ENCODE results near the gene TPRG1.

The TPRG1 gene

DNA sequence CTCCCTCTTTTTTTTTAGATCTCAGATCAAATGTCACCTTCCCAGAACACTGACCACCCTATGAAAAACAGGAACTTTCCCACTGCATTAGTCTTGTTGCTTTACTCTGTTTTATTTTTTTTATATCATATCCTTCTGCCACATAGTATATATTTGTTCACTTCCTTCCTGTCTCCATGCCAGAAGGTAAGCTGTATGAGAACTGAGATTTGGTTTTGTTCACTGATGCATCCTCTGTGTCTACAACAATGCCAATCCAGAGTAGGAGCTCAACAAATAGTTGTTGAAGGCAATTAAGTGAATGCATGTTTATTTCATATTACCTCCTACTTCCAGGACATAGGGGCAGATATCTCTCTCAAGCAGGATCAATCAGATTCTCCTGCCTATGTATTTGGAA, 114.4 kb downstream of the TPRG1 start:
- no peak for DNase-seq

DNA sequence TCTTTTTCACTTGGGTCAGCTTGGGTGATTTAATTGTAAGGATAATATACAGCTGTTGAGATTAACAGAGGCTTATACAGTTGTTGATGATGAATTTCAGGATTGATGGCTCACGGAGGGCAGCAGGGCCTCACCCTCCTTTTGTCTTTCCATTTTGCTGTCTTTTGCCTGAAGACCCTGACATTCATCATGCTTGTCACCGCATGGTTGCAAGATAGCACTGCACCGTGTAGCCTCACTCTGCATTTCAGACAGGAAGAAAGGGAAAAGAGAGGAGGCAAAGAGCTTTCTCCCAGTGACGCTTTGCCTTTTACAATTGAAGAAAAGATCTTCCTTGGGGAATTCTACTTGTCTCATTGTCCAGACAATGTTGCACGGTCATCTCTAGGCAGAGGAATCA, 115.1 kb downstream of the TPRG1 start:
- no peak for DNase-seq

DNA sequence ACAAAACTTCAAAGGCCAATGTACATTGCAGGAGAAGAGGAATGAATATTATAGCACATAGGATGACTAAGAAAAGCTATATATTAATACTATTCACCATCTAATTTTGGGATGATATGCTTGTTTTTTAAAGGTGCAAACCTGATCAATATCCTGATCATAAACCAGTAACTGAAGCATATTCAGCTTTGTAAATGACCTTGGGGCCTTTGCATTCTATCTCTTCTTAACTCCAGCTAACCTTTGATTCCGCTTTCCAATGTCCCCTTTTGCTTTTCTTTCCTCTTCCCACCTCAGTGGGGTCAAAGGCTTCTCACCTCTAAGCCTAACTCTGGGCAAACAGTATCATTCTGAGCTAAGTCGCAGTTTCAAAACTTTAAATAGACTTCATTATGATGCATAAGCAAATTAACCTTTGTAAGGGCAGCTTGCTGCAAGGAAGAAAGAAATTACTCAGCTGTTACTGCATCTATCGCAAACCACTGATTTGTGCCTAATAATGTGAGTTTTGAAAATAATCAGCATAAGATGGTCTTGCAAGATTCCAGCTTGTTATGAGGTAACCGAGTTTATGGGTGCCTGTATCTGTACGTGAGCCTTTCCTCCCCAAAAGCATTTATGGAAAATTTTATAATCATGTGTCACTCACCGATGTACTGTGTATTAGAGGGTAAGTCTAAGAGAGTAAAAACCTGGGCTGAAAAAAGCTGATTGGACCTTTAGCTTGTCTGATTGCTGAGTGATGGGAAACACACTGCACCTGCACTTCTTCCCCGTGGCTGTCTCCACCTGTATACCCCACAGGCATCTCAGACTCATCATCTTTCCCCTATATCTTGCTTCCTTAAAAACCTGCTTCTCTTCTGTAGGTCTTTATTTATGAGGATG, 116.8 kb downstream of the TPRG1 start:
- no peak for DNase-seq

DNA sequence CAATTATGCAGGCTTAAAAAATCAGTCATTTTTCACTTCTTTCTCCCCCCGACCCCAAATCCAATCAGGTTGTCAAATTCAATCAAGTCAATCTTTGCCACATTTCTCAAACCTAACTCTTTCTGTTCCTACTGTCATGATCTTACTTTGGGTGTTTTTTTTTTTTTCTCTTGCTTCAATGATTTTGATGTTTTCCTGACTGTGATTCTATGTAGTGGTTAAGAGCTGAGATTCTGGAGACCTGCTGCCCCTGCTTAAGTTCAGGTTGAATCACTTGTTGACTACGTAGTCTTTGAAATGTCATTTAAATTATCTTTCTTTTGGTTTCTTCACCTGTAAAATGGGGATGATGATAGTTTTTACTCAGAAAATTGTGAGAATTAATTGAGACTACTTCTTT, 117.5 kb downstream of the TPRG1 start:
- DNase-seq: no peak

DNA sequence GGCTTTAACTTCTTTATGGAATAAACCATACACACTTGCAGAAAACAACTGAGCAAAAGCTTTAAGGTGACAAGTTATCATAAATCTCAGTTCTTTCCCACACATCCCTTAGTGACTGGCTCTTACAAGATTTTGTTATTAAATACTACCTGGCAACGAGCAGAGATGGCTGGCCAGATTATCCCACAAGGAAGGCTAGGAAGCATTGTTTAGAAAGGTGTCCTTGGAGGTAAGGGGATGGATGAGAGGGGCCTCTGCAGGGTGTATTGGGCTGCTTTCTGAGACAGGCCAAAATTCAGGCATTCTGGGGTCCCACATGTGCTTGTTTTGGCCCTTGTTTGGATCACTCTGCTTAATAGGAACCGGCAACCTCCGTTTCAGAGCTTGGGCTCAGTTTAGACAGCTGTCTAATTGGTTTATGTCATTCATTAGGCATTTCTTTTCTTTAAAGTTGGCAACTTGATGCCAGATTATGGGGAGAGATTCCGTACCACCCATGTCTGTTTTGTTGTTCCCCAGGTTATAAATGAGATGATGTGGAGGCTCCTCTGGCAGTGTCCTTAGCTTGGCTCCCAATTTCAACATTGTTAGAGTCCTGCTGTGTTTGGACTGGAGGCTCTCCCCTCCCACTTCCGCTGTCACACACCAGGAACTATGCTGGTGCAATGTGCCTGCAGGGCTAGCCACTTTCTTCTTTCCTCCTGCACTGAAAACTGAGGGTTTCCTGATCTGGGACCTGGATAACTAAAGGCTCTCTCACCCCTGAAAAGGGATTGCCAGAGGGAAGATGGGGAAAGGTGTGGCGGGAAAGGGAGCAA, 121.1 kb downstream of the TPRG1 start:
- no peak for DNase-seq

DNA sequence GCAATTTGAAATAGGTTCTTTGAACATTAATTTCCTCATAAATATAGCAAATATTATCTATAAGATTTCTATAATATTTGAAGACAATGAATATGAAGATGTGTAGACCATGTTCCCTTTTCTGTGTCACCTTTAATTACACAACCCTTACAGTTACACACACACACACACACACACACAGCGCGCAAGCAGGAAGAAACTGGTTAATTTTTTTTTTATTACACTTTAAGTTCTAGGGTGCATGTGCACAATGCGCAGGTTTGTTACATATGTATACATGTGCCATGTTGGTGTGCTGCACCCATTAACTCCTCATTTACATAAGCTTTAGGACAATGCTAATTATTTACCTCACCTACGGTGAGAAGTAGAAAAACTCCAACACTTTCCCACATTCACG, 122.9 kb downstream of the TPRG1 start:
- no peak for DNase-seq

DNA sequence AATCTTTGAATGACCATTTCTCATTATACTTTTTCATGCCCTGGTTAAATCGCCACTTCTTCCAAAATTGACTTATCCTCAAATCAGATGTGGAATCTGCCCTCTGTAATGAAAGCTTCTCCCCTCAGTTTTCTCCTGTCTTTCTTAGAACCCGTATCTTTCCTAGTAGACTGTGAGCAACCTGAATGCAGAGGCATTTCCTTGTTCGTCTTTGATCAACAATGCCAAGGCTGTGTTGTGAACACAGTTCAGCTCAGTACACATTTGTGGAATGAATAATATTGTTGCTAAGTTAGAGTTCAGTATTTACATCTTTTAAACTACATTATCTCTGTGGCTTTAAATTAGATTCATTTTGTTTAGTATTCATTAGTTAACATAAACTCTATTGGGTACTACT, 123.3 kb downstream of the TPRG1 start:
- no peak for DNase-seq

DNA sequence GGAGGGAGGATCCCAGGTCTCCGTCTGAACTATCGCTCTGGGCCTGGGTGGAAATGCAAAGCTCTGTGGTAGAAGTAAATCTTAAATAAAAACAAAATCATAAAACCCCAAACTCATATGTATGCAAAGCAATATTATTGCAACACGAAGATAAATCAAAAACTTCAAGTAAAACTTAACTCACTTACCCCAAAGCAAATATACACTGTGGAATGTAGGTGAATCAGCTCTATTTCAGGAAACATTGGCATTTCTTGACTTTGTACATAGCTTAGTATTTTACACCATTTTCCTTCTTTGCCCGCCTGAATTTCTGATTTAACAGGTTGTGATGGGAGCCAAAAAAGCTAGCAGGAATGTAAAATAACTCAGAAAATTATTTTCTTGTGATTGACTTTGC, 126.2 kb downstream of the TPRG1 start:
- DNase-seq: no peak

DNA sequence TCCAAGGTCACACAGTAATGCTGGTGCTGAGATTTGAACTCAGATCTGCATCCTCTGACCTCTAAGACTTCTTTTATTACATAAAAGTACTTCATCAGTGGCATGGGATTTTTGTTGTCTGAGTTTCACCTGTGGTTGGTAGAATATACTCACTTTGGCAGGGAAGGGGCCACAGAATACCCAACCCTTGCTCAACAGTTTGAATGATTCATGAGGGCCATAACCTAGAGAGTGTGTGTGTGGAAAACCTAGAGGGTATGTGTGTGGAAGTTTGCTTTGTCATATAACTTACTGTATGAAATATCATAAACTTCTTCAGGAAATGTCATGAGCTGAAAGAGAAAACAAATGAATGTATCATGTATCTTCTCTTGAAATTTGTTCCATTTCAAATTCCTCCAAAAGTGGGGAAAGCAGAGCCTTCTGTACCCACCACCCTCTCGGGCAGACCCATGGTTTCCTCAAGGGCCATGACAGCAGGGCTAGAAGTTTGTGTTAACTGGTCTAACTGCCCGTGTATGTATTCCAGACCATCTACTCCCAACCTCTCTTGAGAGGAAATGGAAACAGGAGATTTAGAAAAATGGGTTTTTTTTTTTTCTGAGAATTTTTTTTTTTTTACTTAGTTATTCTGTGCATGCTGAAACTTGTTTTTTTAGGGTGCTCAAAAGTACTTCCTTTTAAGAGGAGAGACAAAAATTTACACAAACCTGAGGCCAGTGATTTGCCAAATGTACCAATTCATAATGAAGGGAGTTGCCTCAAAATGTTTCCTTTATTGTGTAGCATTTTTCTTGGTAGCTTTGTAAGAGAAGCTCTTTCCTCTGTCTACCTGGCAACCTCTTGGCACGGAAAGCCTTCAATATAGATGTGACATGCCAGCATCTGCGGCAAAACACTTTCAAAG, 127.0 kb downstream of the TPRG1 start:
- DNase-seq: no peak

DNA sequence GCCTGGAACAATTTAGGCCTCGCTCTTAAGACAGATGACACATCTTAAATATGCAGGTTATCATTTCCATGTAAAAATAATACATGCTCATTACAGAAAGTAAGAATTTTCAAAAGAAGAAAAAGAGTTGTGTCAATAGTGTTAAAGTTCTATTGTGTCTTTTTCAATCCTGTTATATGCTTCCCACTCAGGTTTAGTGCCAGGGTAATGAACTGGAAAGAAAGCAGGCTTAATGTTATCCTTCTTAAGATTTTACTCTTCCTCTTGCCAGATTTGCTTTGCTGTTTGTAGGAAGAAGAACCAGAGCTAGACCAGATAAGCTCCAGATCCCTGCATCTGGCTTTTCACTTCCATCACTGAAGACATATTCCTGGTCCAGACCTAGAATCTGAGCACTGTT, 128.6 kb downstream of the TPRG1 start:
- no peak for DNase-seq

DNA sequence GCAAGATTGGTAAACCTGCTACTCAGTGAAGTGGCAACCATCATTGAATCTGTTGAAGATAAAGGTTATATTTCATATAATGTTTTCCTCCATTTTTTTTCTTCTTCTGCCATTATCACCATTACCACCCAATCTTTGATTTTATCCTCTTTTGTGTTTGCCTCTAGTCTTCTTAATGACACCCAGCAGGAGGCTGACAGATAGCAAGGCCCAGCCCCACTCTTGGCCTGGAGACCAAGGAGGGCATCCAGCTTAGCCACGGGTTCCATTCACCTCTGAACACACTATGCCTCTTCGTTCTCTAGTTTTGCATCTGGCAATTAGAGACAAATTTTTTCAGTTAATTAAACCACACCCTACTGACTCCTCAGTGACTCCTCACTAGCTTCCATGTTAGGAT, 129.7 kb downstream of the TPRG1 start:
- no peak for DNase-seq

DNA sequence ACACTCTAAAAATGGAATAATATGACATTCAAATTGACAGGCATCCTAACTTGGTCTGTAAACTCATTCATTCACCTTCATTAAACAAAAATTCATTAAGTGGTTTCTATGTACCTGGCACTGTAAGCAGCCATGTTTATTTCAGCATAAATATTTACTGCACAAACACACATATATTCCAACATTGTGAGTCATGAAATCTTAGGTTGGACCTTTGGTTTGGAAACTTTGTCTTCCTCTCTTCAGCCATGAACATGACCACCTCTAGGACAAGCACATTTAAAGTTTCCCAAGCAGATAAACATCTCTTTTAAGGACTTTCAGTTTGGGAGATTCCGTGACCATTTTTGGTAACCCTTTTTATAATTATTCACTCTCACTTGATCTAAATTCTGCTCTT, 131.8 kb downstream of the TPRG1 start:
- DNase-seq: no peak

DNA sequence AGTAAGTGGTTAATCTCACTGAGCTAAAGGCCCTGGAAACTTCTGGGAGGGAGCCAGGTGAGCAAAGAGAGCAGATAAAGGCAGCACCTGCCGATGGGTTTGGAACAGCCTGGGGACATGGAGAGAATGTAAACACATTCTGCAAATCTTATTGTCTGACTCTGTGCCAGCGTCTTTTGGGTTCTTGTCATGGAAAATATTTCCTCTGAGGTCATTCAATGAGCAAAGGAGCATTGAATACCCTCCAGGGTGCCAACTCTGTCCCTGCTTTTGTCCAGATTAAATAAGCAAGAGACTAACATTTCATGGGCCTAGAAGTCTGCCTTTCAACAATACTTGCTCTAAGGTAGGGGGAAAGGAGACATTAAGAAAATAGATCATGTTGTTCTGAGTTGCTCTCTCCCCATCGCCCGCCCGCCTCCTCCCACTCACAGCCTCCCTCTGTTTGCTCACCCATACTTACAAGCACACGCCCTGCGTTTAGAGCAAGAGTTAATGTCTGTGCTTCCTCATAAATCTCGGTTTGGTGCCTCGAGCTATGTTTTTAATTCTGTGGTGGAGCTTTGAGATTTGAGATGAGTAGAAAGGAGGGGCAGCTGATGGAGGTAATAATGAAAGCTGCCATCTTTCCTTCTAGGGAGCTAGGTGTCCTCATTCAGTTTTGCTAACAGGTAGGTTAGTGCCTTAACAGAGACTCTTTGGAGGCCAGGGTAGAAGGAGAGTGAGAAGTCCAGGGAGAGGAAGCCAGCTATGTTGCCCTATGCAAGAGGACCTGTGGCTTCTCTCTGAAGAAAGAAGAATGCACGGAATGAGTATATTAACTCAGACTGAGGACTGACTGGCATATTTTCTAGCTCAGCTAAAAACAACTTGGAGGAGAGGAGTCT, 132.9 kb downstream of the TPRG1 start:
- DNase-seq: peak; percentile 85

DNA sequence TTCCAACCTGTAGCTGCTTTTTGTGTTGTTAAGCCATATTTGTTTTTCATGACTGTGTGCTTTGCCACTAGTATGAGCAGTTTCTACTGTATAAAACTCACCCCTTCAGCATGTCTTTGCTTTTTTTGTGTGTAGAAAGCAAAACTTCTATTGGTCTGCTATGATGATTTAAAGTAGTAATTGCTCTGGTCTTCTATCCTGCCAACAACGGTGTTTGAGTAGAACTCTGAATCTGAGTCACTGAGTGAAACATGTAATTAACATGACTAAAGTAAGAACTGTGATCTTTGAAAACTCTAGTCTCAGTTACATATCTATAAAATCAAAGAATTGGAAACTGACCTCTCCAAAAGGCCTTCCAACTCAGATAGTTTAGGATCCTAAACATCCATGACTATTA, 133.6 kb downstream of the TPRG1 start:
- no peak for DNase-seq

DNA sequence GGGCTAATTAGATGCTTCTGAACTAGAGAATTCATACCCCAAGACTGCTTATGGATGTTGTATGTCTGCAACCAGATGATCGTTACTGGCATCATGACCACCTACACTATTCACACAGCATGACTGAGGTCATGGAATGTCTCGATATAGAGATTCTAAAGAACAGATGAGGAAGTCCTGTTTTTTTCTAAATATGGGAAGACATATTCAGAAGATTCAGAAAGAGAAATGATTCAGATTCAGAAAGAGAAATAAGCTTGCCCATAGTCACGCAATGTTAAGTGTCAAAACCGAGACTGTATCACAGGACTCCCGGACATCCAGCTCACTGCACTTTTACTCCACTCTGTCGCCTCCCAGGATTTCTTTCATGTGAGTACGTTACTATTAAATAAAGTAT, 136.2 kb downstream of the TPRG1 start:
- no peak for DNase-seq

DNA sequence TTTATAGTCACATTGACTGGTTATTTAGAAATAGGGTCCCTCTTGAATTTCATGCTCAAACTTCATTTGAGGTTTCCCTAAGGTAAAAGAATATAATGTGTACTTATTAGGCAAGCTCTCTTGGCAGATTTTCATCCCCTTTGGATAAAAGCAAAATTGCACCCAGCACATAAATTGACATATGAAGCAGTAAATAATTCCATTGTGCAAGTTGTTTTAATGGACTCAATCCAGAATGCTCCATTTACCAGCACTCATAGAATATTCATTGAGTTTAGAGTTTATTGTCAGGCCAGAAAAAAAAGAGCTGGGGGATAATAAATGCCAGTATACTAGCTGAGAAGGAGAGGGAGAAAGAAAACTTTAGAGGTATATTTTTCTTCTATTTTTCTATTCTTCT, 136.8 kb downstream of the TPRG1 start:
- no peak for DNase-seq

DNA sequence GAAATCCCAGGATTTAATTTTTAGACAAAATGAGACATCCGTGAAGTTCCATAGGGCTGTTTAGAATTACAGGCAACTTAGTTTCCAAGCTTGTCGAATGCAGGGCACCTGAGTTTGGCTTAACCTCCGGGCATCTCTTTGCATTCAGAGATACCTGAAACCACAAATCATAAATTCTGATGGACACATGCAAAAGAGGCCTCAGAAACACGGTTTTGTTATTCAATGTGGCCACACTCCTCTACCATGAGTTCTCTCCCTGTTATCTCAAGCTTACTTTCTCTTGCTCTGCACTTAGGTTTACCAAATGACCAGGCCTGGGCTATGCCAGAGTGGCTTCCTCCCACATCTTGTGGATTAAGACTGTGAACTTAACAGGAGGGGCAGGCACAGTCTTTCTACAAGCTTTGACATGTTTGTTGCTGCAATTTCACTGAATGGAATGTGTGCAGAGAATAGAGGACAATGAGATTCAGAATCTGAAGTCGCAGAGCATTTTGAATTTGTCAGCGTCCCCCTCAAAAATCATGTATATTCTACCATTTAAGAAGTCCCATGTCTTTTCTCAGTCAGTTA, 137.7 kb downstream of the TPRG1 start:
- DNase-seq: no peak

DNA sequence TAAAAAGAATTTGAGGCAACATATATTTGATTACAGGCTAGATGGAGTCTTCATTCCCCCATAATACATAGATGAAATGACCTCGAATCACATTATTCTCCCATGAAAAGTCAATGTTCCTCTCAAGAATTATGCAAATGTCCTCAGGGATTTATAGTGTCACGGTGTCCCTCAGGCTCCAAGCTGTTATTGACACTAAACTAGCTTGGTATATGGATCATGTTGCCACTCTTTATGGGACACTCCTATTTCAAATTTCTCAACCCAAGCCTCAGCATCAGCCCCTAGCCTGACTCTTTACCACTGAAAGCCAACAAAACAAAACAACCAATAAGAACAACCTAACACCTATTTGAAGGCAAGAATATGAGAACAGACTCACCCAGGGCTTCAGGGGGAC, 139.8 kb downstream of the TPRG1 start:
- DNase-seq: no peak

DNA sequence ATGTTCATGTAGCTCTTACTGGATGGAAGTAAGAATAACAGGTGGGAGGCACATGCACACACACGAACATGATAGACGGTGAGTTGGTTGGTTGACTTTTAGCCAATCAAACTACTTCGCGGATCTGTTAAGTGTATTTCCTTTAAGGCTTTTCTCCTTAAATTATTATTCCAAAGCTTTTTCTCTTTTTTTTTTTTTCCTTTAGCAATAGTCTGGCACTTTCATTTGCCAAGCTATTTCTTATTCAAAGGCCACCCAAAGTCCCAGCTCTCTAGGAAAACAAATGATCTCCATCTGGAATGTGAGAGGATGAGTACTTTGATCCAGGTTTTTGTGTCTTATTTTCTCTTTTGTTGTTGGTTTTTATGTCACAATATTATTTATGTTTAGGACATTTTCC, 141.1 kb downstream of the TPRG1 start:
- DNase-seq: no peak

DNA sequence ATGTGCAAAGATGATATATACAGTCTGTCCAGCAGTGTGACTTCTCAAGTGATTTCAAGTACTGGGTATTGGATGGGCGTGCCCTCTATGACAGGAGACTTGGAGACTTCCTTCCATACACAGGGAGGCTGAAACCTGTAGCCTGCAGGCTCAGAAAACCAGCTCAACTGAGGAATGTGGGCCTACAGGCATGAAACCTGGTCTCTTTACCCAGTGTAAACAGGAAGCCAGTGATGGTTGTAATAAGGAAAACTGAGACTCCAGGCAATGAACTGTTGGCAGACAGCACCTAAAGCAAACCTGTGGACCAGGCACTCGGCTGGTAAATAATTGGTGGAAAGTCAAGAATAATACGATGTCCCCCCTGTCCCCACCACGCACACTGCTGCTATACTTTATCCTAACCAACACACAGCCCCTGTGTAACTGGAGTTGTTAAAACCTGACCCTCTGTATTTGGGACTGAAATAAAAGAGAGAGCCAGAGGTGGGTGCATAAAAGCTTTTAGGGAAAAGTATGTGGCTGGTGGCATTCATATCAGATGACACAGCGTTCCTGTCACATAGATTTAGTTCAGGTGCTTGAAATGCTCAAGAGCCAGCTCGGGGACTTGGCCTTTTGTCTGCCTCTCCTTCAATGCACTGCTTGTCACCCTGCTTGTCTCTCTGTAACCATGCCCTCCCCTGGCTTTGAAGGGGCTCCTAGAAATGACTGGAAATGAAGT, 144.7 kb downstream of the TPRG1 start:
- DNase-seq: peak; percentile 7

DNA sequence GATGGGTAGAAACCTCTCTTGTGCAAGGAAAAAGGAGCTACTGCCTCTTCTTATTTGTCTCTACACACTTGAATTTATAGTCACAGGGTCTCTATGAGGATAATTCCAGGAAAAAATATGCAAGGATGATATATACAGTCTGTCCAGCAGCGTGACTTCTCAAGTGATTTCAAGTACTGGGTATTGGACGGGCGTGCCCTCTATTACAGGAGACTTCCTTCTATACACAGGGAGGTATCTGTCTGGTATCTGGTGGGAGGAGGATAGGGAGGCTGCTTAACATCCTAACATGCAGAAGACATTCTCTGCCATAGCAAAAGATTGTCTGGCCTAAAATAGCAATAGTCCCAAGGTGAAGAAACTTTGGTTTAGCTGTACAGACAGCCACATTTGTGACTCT, 146.1 kb downstream of the TPRG1 start:
- DNase-seq: peak; percentile 55

Data from NCI-H187 treated with DMSO at 0.1 percent for 48 hours (cell line).